Neural progenitor cell (in vitro differentiated cells): Measurements from ENCODE around the gene C22orf42.

ENCODE experiments used
- CTCF ChIP-seq: fragments of 200-600 bp; sonication (generic); IDR thresholded peaks from 2 replicates; pipeline ENCODE4 v1.5.1; 2017; ENCODE audit warnings: antibody characterized with exemption, mild to moderate bottlenecking
- EZH2phosphoT487 ChIP-seq: fragments of 200-600 bp; sonication (generic); IDR thresholded peaks from 2 replicates; pipeline ENCODE4 v1.6.1; 2017; ENCODE audit warnings: antibody characterized with exemption

- no peak for TF ChIP-seq CTCF
- TF ChIP-seq EZH2phosphoT487: no peak
Measured at GRCh38 chr22:32185821-32186220, 26.7 kb upstream of the C22orf42 start.
